Endothelial cell of umbilical vein (primary cell): ENCODE results near the gene TRAPPC12. TPM values are rescaled to one million over a fixed set of nuclear protein-coding genes. Genes with fewer than 3 reads are reported as not detected.

ENCODE experiments used
- BruUV-seq: library from RNA; stranded (reverse); fragments of 400-500 nt; replicated peaks from 2 replicates; lab custom pipeline; 2021; lab: Mats Ljungman, UMichigan
- CTCF ChIA-PET: fragments of 300-600, 350-600 bp; sonication (Branson Sonifier 250); formaldehyde crosslinking; loops from one replicate; lab custom pipeline; 2021; ENCODE audit warnings: antibody characterized with exemption, inconsistent platforms; lab: Charles Lee
- POLR2A ChIA-PET: fragments of 300-600, 350-600 bp; sonication (Branson Sonifier 250); formaldehyde crosslinking; loops from one replicate; lab custom pipeline; 2021; ENCODE audit warnings: antibody characterized with exemption, inconsistent platforms; lab: Charles Lee
- DNase-seq: peaks from one replicate; pipeline ENCODE4 v3.0.0-alpha.2; 2011; ENCODE audit warnings: low read depth, low spot score
- FAIRE-seq: peaks from 2 replicates; lab custom pipeline; 2011; peaks lifted over from hg19 to GRCh38; lab: Jason Lieb, UNC
- H2AFZ ChIP-seq: 2 replicates; pipeline ENCODE4 v1.6.0; 2012; ENCODE audit warnings: low read depth, low read length, control low read depth, inconsistent platforms
- H3K27ac ChIP-seq: 2 replicates; pipeline ENCODE4 v1.5.1; 2011; ENCODE audit warnings: low read depth, mild to moderate bottlenecking, control low read depth, low read length, moderate library complexity; ENCODE audit not compliant: insufficient read depth
- H3K27me3 ChIP-seq, 2 experiments: 2 replicates each; pipeline versions ENCODE4 v1.6.0 to v1.6.1; 2011; ENCODE audit warnings: low read length in 2 of 2, mixed read lengths in 1 of 2; ENCODE audit not compliant: control insufficient read depth in 2 of 2, insufficient read depth in 2 of 2
- H3K36me3 ChIP-seq, 2 experiments: 2 replicates in 1 of 2; 3 replicates in 1 of 2; pipeline ENCODE4 v1.5.1; 2011; ENCODE audit warnings: low read length in 2 of 2, mild to moderate bottlenecking in 1 of 2, moderate library complexity in 1 of 2; ENCODE audit not compliant: control insufficient read depth in 2 of 2, insufficient read depth in 2 of 2; ENCODE audit errors: extremely low read depth in 1 of 2
- H3K4me1 ChIP-seq: 3 replicates; pipeline ENCODE4 v1.5.1; 2011; ENCODE audit warnings: mild to moderate bottlenecking, low read length; ENCODE audit not compliant: control insufficient read depth, insufficient read depth; ENCODE audit errors: extremely low read depth
- H3K4me2 ChIP-seq: 2 replicates; pipeline ENCODE4 v1.6.1; 2011; ENCODE audit warnings: low read length, control low read depth, mixed read lengths; ENCODE audit not compliant: insufficient read depth
- H3K4me3 ChIP-seq, 3 experiments: fragments of 200-600 bp in 1 of 3; sonication (generic), shearing (Covaris generic) in 1 of 3; replicated peaks in 1 of 3; 2 replicates each; pipeline ENCODE4 v1.5.1; 2011 to 2016; ENCODE audit warnings: control low read depth in 3 of 3, low read length in 3 of 3, mild to moderate bottlenecking in 2 of 3, inconsistent platforms in 1 of 3, low read depth in 1 of 3, moderate library complexity in 1 of 3; ENCODE audit not compliant: insufficient read depth in 1 of 3
- H3K79me2 ChIP-seq: 2 replicates; pipeline ENCODE4 v1.6.0; 2012; ENCODE audit warnings: low read length, inconsistent platforms; ENCODE audit not compliant: control insufficient read depth, insufficient read depth
- H3K9ac ChIP-seq: replicated peaks from 2 replicates; pipeline ENCODE3; 2011; ENCODE audit warnings: low read length, control low read depth; ENCODE audit not compliant: insufficient read depth; ENCODE audit errors: extremely low read depth
- H3K9me1 ChIP-seq: replicated peaks from 3 replicates; pipeline ENCODE4 v1.6.0; 2011; ENCODE audit warnings: mild to moderate bottlenecking, low read length; ENCODE audit not compliant: control insufficient read depth, insufficient read depth; ENCODE audit errors: extremely low read depth
- H3K9me3 ChIP-seq: replicated peaks from 2 replicates; pipeline ENCODE4 v1.5.1; 2012; ENCODE audit warnings: low read length, inconsistent platforms; ENCODE audit not compliant: control insufficient read depth, insufficient read depth
- H4K20me1 ChIP-seq: replicated peaks from 2 replicates; pipeline ENCODE3; 2011; ENCODE audit warnings: mild to moderate bottlenecking, low read length; ENCODE audit not compliant: control insufficient read depth, insufficient read depth; ENCODE audit errors: extremely low read depth
- EZH2 ChIP-seq: IDR thresholded peaks from 2 replicates; pipeline ENCODE4 v1.6.1; 2012; ENCODE audit warnings: borderline replicate concordance, low read depth, mild to moderate bottlenecking, moderate library complexity, low read length, inconsistent platforms; ENCODE audit not compliant: severe bottlenecking
- FOS ChIP-seq: IDR thresholded peaks from 2 replicates; pipeline ENCODE4 v1.6.1; 2011; ENCODE audit warnings: mild to moderate bottlenecking, low read length, moderate library complexity, borderline replicate concordance; ENCODE audit not compliant: insufficient read depth
- GATA2 ChIP-seq: IDR thresholded peaks from 2 replicates; pipeline ENCODE4 v1.7.0; 2011; ENCODE audit warnings: low read depth, mild to moderate bottlenecking, moderate library complexity, mixed read lengths, low read length; ENCODE audit not compliant: insufficient read length, insufficient read depth
- JUN ChIP-seq: IDR thresholded peaks from 2 replicates; pipeline ENCODE4 v1.6.1; 2011; ENCODE audit warnings: borderline replicate concordance, low read depth; ENCODE audit not compliant: insufficient read length, insufficient read depth
- MYC ChIP-seq: IDR thresholded peaks from one replicate; pipeline ENCODE4 v1.6.1; 2011; ENCODE audit warnings: mild to moderate bottlenecking, low read depth, low read length
- POLR2A ChIP-seq: IDR thresholded peaks from 2 replicates; pipeline ENCODE4 v1.6.1; 2012; ENCODE audit warnings: low read depth, mild to moderate bottlenecking, control low read depth, low read length
- POLR2AphosphoS5 ChIP-seq: IDR thresholded peaks from 2 replicates; pipeline ENCODE4 v1.6.1; 2012; ENCODE audit warnings: low read depth, mild to moderate bottlenecking, control low read depth, low read length, moderate library complexity; ENCODE audit not compliant: insufficient read depth
- dilution Hi-C: fragments of 300-500 bp; cut with MboI; formaldehyde crosslinking; loops from one replicate; pipeline ENCODE4 v1.15.0; 2019; ENCODE audit warnings: low sequenced_read_pairs; ENCODE audit not compliant: extremely low pct_ligation_motif_present
- intact Hi-C: fragments of 100-400 bp; cut with micrococcal nuclease; formaldehyde crosslinking; loops from one replicate; pipeline ENCODE4 v1.10.0; 2022
- polyA plus RNA-seq, 4 experiments: library from polyadenylated mRNA; depleted of rRNA in 3 of 4; stranded (reverse) in 3 of 4; unstranded in 1 of 4; fragments of >200 nt; gene quantifications; 2 replicates each; pipeline versions ENCODE4 v1.2.1 to v1.2.3, GENCODE V29; 2011 to 2012; ENCODE audit warnings: missing spikeins in 1 of 4
- total RNA-seq: library from RNA; stranded (reverse); gene quantifications from 2 replicates; pipeline ENCODE4 v1.2.3, GENCODE V29; 2021
- TF ChIP-seq, protein P1 (sequence below), 2 donors: IDR thresholded peaks; 1 replicate in 1 of 2; 2 replicates in 1 of 2; pipeline ENCODE4 v1.5.1; 2011; ENCODE audit warnings: low read length in 2 of 2, mild to moderate bottlenecking in 2 of 2, moderate library complexity in 2 of 2, control low read depth in 1 of 2, inconsistent platforms in 1 of 2, low read depth in 1 of 2; ENCODE audit not compliant: insufficient read depth in 1 of 2; ENCODE audit errors: extremely low read depth in 1 of 2
- TF ChIP-seq, protein P2 (sequence below): IDR thresholded peaks from 2 replicates; pipeline ENCODE4 v1.6.1; 2011; ENCODE audit not compliant: insufficient read depth, insufficient read length

Gene TRAPPC12
- total and polyA plus RNA-seq, 2 donors (not counting 3 experiments of a cell fraction or from before 2014, with no cell fraction given) = 47.5 to 81.5 TPM

DNA sequence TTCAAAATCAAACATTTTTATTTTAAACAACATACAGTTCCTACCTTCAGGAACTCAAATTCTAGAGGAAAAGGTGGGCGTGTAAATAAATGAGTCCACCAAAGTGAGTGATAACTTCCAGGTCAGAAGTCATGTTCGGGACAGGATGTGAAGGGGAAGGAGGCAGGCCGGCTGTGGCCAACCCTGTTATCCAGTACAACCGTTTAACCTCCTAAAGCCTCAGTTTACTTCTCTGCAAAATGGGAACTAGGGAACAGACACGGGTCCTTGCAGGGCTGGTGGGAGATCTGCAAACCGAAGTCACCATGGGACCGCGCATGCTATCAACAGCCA lies 2.2 kb upstream of the TRAPPC12 start:
- intact Hi-C loops (loop anchor here (1.0 to 5.0 kb wide), 3 partner anchors 75 to 198 kb away; partner anchors contain the start of gene RPS7), dilution Hi-C loops (no loop called here)
- H3K36me3 ChIP-seq = no peaks in the 10 kb centered on the region
- POLR2A ChIA-PET = interaction anchor here (0.6 kb wide), 1 partner anchor 198 kb away, joined by 3 read pairs; the partner anchor contains the start of gene RPS7
- H3K9me1 ChIP-seq = no peaks in the 10 kb centered on the region
- TSS peak; percentile 64 for BruUV-seq
- H3K4me3 ChIP-seq = peak overlapping the region; percentile 60 to 99 (median 78)
- TF ChIP-seq FOS (no peak), JUN (no peak)
- H3K27me3 ChIP-seq = no peaks in the 10 kb centered on the region
- H4K20me1 ChIP-seq = no peaks in the 10 kb centered on the region
- H3K27ac ChIP-seq = peak overlapping the region; percentile 49
- H2AFZ ChIP-seq = peak overlapping the region; percentile 80
- CTCF ChIA-PET = interaction anchor here (1.3 kb wide), 1 partner anchor 14 kb away, joined by 4 read pairs; no protein-coding TSS in a partner anchor
- peak overlapping the region; percentile 84 for H3K4me2 ChIP-seq
- H3K79me2 ChIP-seq = peaks cover 29% of the 10 kb centered on the region
- no peaks in the 10 kb centered on the region for H3K9me3 ChIP-seq
- DNase-seq (no peak), FAIRE-seq (no peak)
- H3K9ac ChIP-seq = peak overlapping the region; percentile 53
- peaks cover 26% of the 10 kb centered on the region for H3K4me1 ChIP-seq

DNA sequence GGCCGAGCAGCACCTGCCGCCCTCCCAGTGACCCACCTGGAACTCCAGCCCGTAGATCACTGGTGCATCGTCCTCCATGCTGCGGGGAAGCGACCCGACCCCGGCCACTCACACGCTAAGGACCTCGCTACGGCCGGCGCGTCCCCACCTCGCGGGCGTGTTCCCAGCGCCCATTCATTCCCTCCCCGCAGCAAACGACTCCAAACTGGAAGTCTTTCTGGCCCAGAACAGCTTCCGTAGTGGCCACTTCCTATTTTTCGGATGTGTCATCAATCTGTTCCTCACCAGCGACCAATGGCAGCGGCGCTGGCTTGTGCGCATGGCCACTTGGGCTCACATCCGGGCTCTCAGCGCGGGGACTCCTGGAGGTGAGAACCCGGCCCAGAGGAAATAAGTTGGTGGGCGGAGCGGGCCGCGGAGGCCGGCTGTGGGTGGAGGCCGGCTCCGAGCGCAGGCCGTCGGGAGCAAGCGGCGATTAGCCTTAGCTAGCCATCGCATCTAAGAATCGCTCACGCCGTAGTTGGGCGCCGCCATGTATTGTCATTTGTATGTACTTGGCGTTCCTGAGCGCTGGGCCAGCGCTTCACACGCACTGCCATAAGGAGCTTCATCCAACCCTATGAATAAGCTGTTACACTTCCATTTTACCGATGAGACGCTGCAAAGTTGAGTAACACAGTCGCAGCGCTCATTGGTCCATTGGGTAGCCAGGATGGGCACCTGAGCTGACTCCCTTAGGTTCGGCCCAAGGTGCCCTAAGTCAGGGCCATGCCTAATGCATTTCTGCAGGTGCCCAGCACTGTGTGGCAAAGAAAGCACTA lies 1.7 kb upstream of the TRAPPC12 start, which contains the start of gene EIPR1:
EIPR1 (minus strand) TSS at position 207 of the 821 bp plus-strand sequence; CDS start at position 78, 129 bp downstream.
- no peaks in the 10 kb centered on the region for H3K27me3 ChIP-seq
- intact Hi-C loops = loop anchor here (1.0 to 5.0 kb wide), 5 partner anchors 76 to 197 kb away; partner anchors contain the start of genes ADI1, RNASEH1 and RPS7
- peaks cover 32% of the 10 kb centered on the region for H3K79me2 ChIP-seq
- peak within 1 kb of the TSS; percentile 84 for H3K4me2 ChIP-seq
- DNase-seq (peak; percentile 99), FAIRE-seq (peak; percentile 97)
- H2AFZ ChIP-seq = peak within 1 kb of the TSS; percentile 83
- no TSS peak for BruUV-seq
- H4K20me1 ChIP-seq = no peaks in the 10 kb centered on the region
- peaks cover 26% of the 10 kb centered on the region for H3K4me1 ChIP-seq
- H3K36me3 ChIP-seq = no peaks in the 10 kb centered on the region
- TF ChIP-seq FOS (peak; percentile 45), JUN (peak; percentile 30), MYC (no peak), POLR2A (peak; percentile 82), EZH2 (no peak), GATA2 (no peak), POLR2AphosphoS5 (peak; percentile 76)
- TF ChIP-seq, protein P1, sequence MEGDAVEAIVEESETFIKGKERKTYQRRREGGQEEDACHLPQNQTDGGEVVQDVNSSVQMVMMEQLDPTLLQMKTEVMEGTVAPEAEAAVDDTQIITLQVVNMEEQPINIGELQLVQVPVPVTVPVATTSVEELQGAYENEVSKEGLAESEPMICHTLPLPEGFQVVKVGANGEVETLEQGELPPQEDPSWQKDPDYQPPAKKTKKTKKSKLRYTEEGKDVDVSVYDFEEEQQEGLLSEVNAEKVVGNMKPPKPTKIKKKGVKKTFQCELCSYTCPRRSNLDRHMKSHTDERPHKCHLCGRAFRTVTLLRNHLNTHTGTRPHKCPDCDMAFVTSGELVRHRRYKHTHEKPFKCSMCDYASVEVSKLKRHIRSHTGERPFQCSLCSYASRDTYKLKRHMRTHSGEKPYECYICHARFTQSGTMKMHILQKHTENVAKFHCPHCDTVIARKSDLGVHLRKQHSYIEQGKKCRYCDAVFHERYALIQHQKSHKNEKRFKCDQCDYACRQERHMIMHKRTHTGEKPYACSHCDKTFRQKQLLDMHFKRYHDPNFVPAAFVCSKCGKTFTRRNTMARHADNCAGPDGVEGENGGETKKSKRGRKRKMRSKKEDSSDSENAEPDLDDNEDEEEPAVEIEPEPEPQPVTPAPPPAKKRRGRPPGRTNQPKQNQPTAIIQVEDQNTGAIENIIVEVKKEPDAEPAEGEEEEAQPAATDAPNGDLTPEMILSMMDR (IDR thresholded peaks at IDR 0.05; ENCODE audit: extremely low read depth in 1 of 2, insufficient read depth in 1 of 2, low read depth in 1 of 2, low read length in 2 of 2) = peak in 1 of 2 donors; percentile 17
- TF ChIP-seq, protein P2, sequence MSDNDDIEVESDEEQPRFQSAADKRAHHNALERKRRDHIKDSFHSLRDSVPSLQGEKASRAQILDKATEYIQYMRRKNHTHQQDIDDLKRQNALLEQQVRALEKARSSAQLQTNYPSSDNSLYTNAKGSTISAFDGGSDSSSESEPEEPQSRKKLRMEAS = peak; percentile 58
- H3K9ac ChIP-seq = peak within 1 kb of the TSS; percentile 53
- H3K9me1 ChIP-seq = no peaks in the 10 kb centered on the region
- H3K27ac ChIP-seq = peak within 1 kb of the TSS; percentile 49
- POLR2A ChIA-PET = interaction anchor here (0.6 kb wide), 1 partner anchor 197 kb away, joined by 3 read pairs; the partner anchor contains the start of gene RPS7
- dilution Hi-C loops = no loop called here
- H3K4me3 ChIP-seq = peak within 1 kb of the TSS; percentile 60 to 99 (median 78)
- CTCF ChIA-PET = interaction anchor here (1.3 kb wide), 1 partner anchor 15 kb away, joined by 4 read pairs; no protein-coding TSS in a partner anchor
- no peaks in the 10 kb centered on the region for H3K9me3 ChIP-seq
